Natural killer cell (primary cell): Measurements from ENCODE around the gene SPIB. TPM values are rescaled to one million over a fixed set of nuclear protein-coding genes. Genes with fewer than 3 reads are reported as not detected.
A peak's percentile ranks its signal among the peaks of the same experiment; 100 is the strongest.

ENCODE experiments used
- ATAC-seq, 3 donors: fragments of 150-1000 bp in 2 of 3; fragments of 200-7000 bp in 1 of 3; cut with Tn5 transposase; 1 replicate in 1 of 3; 2 replicates in 2 of 3; pipeline ENCODE4 v1.10.0; 2021; ENCODE audit warnings: mild to moderate bottlenecking in 2 of 3, moderate library complexity in 2 of 3
- DNase-seq, 2 donors: peaks; one replicate each; pipeline versions ENCODE4 v3.0.0 to v3.0.0-alpha.2; 2013 to 2021; ENCODE audit warnings: mixed read lengths in 1 of 2
- H3K27ac ChIP-seq: one replicate; pipeline ENCODE4 v1.5.1; 2013; ENCODE audit warnings: mild to moderate bottlenecking, low read length
- H3K27me3 ChIP-seq: one replicate; pipeline ENCODE4 v1.6.1; 2013; ENCODE audit warnings: low read length; ENCODE audit not compliant: control insufficient read depth, insufficient read depth
- H3K36me3 ChIP-seq: one replicate; pipeline ENCODE4 v1.6.1; 2013; ENCODE audit warnings: low read length; ENCODE audit not compliant: control insufficient read depth, insufficient read depth
- H3K4me1 ChIP-seq: one replicate; pipeline ENCODE4 v1.6.1; 2013; ENCODE audit warnings: low read length; ENCODE audit not compliant: control insufficient read depth, insufficient read depth
- H3K4me3 ChIP-seq: one replicate; pipeline ENCODE4 v1.5.1; 2013; ENCODE audit warnings: low read length
- H3K9me3 ChIP-seq: one replicate; pipeline ENCODE4 v1.6.1; 2013; ENCODE audit warnings: low read length; ENCODE audit not compliant: control insufficient read depth, insufficient read depth
- H3K27ac Mint-ChIP-seq, 2 donors: one replicate each; pipeline ENCODE4 v1.8.0; 2022; ENCODE audit warnings: mild to moderate bottlenecking in 2 of 2, mixed read lengths in 2 of 2, moderate library complexity in 1 of 2
- H3K27me3 Mint-ChIP-seq, 2 donors: one replicate each; pipeline ENCODE4 v1.8.0; 2022; ENCODE audit warnings: low read depth in 2 of 2, mixed read lengths in 2 of 2
- H3K36me3 Mint-ChIP-seq: one replicate; pipeline ENCODE4 v1.8.0; 2022; ENCODE audit warnings: mixed read lengths
- H3K4me1 Mint-ChIP-seq, 2 donors: one replicate each; pipeline ENCODE4 v1.8.0; 2022; ENCODE audit warnings: mixed read lengths in 2 of 2
- H3K4me3 Mint-ChIP-seq: one replicate; pipeline ENCODE4 v1.8.0; 2022; ENCODE audit warnings: mild to moderate bottlenecking, moderate library complexity, mixed read lengths
- H3K9me3 Mint-ChIP-seq, 2 donors: one replicate each; pipeline ENCODE4 v1.8.0; 2022; ENCODE audit warnings: mixed read lengths in 2 of 2
- WGBS: methylation state at CpG from one replicate; pipeline ENCODE4 v1.1.7; 2013; ENCODE audit warnings: missing lambda C conversion rate; ENCODE audit not compliant: insufficient coverage; 5-methylcytosine and 5-hydroxymethylcytosine counted together
- intact Hi-C: fragments of 100-400 bp; cut with micrococcal nuclease; formaldehyde crosslinking; loops from one replicate; pipeline ENCODE4 v1.14.2; 2022
- total RNA-seq, 4 donors: library from RNA; stranded (reverse); fragments of 120-200 nt in 1 of 4; gene quantifications; one replicate each; pipeline versions ENCODE4 v1.2.3 to v1.2.4, GENCODE V29; 2013 to 2022
- TF ChIP-seq, protein P1 (sequence below): fragments of 200-600 bp; IDR thresholded peaks from one replicate; pipeline ENCODE4 v1.8.0; 2022; ENCODE audit warnings: antibody characterized with exemption

SPIB gene
- total RNA-seq, 3 donors from 2014 or later (not counting 1 experiment from before 2014, with no cell fraction given), result 0.77 to 2.8 (median 0.78) TPM

DNA sequence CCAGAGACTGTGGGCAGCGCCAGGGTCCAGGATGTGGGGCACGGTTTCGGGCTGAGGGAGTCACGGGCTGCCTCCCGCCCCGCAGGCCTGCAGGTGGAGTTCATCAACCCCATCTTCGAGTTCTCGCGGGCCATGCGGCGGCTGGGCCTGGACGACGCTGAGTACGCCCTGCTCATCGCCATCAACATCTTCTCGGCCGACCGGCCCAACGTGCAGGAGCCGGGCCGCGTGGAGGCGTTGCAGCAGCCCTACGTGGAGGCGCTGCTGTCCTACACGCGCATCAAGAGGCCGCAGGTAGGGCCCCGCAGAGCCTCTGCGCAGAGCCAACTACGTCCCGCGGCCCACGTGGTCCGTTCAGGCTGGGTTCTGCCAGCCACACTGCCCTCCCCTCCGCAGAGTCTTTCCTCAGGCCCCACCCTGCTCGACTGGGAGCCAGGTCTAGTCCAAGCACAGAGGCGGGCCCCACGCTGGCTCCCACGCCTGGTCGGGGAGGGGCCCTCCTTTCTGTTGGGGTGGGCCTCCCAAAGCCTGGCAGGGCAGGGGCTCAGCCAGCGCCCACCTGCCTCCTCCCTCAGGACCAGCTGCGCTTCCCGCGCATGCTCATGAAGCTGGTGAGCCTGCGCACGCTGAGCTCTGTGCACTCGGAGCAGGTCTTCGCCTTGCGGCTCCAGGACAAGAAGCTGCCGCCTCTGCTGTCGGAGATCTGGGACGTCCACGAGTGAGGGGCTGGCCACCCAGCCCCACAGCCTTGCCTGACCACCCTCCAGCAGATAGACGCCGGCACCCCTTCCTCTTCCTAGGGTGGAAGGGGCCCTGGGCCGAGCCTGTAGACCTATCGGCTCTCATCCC, 36.6 kb upstream of the SPIB start:
- Mint-ChIP-seq H3K4me3 (no peak overlapping the region), H3K36me3 (no peaks in the 10 kb centered on the region), H3K27ac (peak overlapping the region; percentile 51 to 97), H3K4me1 (peaks cover 30 to 43% of the 10 kb centered on the region in 2 donors), H3K9me3 (no peaks in the 10 kb centered on the region), H3K27me3 (no peaks in the 10 kb centered on the region)
- H3K27ac ChIP-seq, result no peak overlapping the region
- intact Hi-C loops, result no loop called here
- H3K27me3 ChIP-seq, result no peaks in the 10 kb centered on the region
- H3K9me3 ChIP-seq, result no peaks in the 10 kb centered on the region
- no peak overlapping the region for H3K4me3 ChIP-seq
- WGBS, result 95% methylated on average over 58 of the region's 58 CpGs
- peaks cover 22% of the 10 kb centered on the region for H3K4me1 ChIP-seq
- DNase-seq (peak in 1 of 2 donors; percentile 28), ATAC-seq (no peak)
- peaks cover 49% of the 10 kb centered on the region for H3K36me3 ChIP-seq
- TF ChIP-seq, protein P1, sequence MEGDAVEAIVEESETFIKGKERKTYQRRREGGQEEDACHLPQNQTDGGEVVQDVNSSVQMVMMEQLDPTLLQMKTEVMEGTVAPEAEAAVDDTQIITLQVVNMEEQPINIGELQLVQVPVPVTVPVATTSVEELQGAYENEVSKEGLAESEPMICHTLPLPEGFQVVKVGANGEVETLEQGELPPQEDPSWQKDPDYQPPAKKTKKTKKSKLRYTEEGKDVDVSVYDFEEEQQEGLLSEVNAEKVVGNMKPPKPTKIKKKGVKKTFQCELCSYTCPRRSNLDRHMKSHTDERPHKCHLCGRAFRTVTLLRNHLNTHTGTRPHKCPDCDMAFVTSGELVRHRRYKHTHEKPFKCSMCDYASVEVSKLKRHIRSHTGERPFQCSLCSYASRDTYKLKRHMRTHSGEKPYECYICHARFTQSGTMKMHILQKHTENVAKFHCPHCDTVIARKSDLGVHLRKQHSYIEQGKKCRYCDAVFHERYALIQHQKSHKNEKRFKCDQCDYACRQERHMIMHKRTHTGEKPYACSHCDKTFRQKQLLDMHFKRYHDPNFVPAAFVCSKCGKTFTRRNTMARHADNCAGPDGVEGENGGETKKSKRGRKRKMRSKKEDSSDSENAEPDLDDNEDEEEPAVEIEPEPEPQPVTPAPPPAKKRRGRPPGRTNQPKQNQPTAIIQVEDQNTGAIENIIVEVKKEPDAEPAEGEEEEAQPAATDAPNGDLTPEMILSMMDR, result no peak

DNA sequence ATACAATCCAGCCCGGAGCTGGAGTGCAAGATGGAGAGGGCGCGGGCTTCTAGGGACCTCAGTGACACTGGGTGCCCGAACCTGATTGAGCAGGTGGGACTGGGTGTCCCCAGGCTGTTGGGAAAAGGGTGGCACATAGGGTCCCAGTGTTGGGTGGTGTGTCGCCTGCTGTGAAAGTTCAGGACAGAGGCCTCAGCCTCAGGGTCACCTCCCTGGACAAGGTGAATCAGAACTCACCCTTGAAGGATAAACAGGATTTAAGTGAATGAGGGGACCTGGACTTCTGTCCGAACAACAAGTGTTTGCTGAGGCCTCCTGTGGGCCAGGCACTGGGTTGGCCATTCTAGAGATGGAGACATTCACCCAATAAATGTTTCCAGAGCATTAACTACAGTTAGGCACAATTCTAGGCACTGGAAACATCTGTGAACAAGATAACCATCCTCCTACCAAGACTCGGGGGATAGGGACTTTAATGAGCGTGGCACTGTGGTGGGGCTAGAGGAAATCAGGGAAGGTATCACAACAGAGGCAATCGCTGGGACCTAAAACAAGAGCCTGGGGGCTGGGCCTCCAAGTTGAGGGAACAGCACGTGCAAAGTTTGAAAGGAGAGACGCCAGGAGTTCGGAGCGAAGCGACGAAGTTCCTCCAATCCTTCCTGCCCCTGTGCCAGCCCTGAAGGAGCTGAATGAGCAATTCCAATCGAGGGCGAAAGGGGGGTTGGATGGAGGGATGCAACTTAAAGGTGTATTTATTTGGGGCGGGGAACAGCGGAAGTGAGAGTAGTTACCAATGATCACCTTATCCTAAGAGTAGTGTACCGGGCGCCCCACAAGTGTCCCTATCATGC, 35.5 kb upstream of the SPIB start:
- peak overlapping the region; percentile 94 to 97 for H3K27ac Mint-ChIP-seq
- intact Hi-C loops, result no loop called here
- peaks cover 21% of the 10 kb centered on the region for H3K4me1 ChIP-seq
- H3K4me3 Mint-ChIP-seq, result peak overlapping the region; percentile 98
- H3K27me3 Mint-ChIP-seq, result no peaks in the 10 kb centered on the region
- DNase-seq (peak in 1 of 2 donors; percentile 27), ATAC-seq (no peak)
- peak overlapping the region; percentile 78 for H3K27ac ChIP-seq
- H3K9me3 ChIP-seq, result no peaks in the 10 kb centered on the region
- TF ChIP-seq, protein P1, result no peak
- H3K4me1 Mint-ChIP-seq, result peaks cover 30 to 40% of the 10 kb centered on the region in 2 donors
- WGBS, result 68% methylated on average over 21 of the region's 21 CpGs
- no peaks in the 10 kb centered on the region for H3K9me3 Mint-ChIP-seq
- H3K36me3 Mint-ChIP-seq, result no peaks in the 10 kb centered on the region
- H3K27me3 ChIP-seq, result no peaks in the 10 kb centered on the region
- peak overlapping the region; percentile 34 for H3K4me3 ChIP-seq
- peaks cover 41% of the 10 kb centered on the region for H3K36me3 ChIP-seq

DNA sequence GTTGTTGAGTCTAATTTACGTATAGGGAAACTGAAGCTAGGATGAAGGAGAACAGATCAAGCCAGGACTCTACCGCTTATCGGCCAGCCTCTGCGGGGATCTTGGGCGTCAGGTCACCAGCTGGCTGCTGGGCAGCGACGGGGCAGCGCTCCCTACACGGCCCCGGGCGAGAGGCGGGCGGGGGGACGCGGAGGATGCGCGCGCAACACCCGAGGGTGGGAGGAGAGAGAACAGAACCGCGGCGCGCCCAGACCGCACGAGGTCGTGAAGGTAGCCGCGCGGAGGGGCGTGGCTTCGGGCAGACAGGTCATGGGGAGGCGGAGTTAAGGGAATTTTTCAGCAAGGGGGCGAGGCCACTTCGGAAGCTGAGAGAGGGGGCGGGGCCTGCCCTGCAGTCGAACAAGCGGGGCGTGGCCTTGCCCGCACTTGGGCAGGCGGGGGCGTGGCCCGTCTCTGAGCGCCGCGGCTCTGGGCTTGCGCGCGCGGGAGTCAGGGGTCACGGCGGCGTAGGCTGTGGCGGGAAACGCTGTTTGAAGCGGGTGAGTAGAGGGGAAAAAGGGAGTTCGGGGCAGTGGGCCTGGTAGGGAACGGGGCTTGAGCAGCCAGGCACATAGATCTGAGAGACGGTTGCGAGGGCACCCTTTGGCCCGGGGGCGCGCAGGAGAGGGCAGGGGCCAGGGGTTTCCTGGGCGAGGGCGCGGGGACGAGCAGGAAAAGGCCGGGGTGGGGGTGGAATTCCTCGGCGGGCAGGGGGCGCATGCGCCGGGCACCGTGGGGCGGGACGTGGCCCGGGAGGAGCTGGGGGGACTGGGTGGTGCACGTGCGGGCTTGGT, 34.7 kb upstream of the SPIB start, which contains the start of gene POLD1:
POLD1 (plus strand) TSS at position 496 of the 833 bp plus-strand sequence. CDS start 14,505 bp downstream, outside the sequence.
- Mint-ChIP-seq H3K27me3 (no peaks in the 10 kb centered on the region), H3K36me3 (no peaks in the 10 kb centered on the region), H3K4me3 (peak within 1 kb of the TSS; percentile 98), H3K9me3 (no peaks in the 10 kb centered on the region), H3K4me1 (peaks cover 27 to 38% of the 10 kb centered on the region in 2 donors), H3K27ac (peak within 1 kb of the TSS; percentile 94 to 97)
- Histone ChIP-seq H3K27ac (peak within 1 kb of the TSS; percentile 78), H3K27me3 (no peaks in the 10 kb centered on the region), H3K4me1 (peaks cover 21% of the 10 kb centered on the region), H3K9me3 (no peaks in the 10 kb centered on the region), H3K4me3 (peak within 1 kb of the TSS; percentile 64), H3K36me3 (peaks cover 32% of the 10 kb centered on the region)
- peak; percentile 98 to 100 for DNase-seq
- intact Hi-C loops, result loop anchor here (1.0 kb wide), 1 partner anchor 8 kb away; the partner anchor contains the start of gene NR1H2
- under 1% methylated on average over 78 of the region's 78 CpGs for WGBS
- peak; percentile 88 to 98 (median 94) for ATAC-seq
- TF ChIP-seq, protein P1, result no peak
